Thyroid gland (tissue), 4 donors: ENCODE results near the gene ADAMTS9.

Source experiments
- CTCF ChIP-seq, 6 experiments: fragments of 200-600 bp in 3 of 6; fragments of 450-650 bp in 3 of 6; sonication (generic) in 3 of 6; IDR thresholded peaks; one replicate each; pipeline ENCODE4 v1.5.1; 2016 to 2019; ENCODE audit warnings: antibody characterized with exemption in 6 of 6, mild to moderate bottlenecking in 2 of 6, inconsistent platforms in 1 of 6, moderate library complexity in 1 of 6
- POLR2A ChIP-seq, 2 donors: fragments of 450-650 bp; IDR thresholded peaks; one replicate each; pipeline ENCODE4 v1.6.1; 2017; ENCODE audit warnings: antibody characterized with exemption in 2 of 2, mild to moderate bottlenecking in 2 of 2, moderate library complexity in 1 of 2

GRCh38 chr3:64676831-64677230 is 11.0 kb downstream of the ADAMTS9 start:
- TF ChIP-seq CTCF (IDR thresholded peaks at IDR 0.05) (no peak), POLR2A (IDR thresholded peaks at IDR 0.05) (no peak)
